Right lobe of liver (tissue), 4 donors: ENCODE results near the gene MAP3K5.

Source experiments
- POLR2A ChIP-seq: fragments of 450-650 bp; IDR thresholded peaks from one replicate; pipeline ENCODE4 v1.6.1; 2017; ENCODE audit warnings: antibody characterized with exemption, mild to moderate bottlenecking
- TF ChIP-seq, protein P1 (sequence below), 4 donors: fragments of 200-600 bp in 3 of 4; fragments of 450-650 bp in 1 of 4; IDR thresholded peaks; one replicate each; pipeline versions ENCODE4 v1.5.1 to v1.8.0; 2016 to 2022; ENCODE audit warnings: antibody characterized with exemption in 4 of 4, mild to moderate bottlenecking in 2 of 4
- donor health status: DM: no; HTN: no; CAD: no.
- donor health status: DM: no; HTN: no; CAD: no.
- donor health status: DM: no; HTN: yes; CAD: no.

DNA sequence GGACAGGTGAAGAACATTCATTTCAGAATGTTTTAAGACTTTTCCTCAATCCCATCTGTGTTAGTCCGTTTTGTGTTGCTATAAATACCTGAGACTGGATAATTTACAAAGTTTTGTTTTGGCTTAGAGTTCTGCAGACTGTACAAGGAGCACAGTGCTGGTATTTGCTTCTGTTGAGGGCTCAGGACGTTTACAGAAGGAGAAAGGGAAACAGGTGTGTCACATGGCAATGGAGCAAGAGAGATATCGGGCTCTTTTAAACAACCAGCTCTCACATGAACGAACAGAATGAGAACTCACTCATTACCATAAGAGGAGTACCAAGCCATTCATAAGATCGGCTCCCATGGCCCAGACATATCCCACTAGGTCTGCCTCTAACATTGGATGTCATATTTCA lies 258.8 kb downstream of the MAP3K5 start:
- TF ChIP-seq, protein P1, sequence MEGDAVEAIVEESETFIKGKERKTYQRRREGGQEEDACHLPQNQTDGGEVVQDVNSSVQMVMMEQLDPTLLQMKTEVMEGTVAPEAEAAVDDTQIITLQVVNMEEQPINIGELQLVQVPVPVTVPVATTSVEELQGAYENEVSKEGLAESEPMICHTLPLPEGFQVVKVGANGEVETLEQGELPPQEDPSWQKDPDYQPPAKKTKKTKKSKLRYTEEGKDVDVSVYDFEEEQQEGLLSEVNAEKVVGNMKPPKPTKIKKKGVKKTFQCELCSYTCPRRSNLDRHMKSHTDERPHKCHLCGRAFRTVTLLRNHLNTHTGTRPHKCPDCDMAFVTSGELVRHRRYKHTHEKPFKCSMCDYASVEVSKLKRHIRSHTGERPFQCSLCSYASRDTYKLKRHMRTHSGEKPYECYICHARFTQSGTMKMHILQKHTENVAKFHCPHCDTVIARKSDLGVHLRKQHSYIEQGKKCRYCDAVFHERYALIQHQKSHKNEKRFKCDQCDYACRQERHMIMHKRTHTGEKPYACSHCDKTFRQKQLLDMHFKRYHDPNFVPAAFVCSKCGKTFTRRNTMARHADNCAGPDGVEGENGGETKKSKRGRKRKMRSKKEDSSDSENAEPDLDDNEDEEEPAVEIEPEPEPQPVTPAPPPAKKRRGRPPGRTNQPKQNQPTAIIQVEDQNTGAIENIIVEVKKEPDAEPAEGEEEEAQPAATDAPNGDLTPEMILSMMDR (IDR thresholded peaks at IDR 0.05): no peak
- TF ChIP-seq POLR2A: no peak
